TTC549 (cell line): ENCODE measurements around the gene FANCD2OS.
"Not testable (repeated sequence)": the region's sequence is repeated elsewhere in the genome, so short reads cannot be mapped to it uniquely, and the experiment has no call there.

Experiments
- FAIRE-seq: peaks from 2 replicates; lab custom pipeline; 2012; peaks lifted over from hg19 to GRCh38; lab: Jason Lieb, UNC

FANCD2OS gene

GRCh38 chr3:10091387-10091786, 16.7 kb downstream of the FANCD2OS start:
- FAIRE-seq, result not testable (repeated sequence)

GRCh38 chr3:10090774-10091173, 17.3 kb downstream of the FANCD2OS start:
- not testable (repeated sequence) for FAIRE-seq

- FAIRE-seq, result no peak
These were observed 17.9 kb downstream of the FANCD2OS start for GRCh38 chr3:10090179-10090578.

GRCh38 chr3:10088256-10088655, 19.8 kb downstream of the FANCD2OS start:
- FAIRE-seq, result no peak

GRCh38 chr3:10085738-10086137, 22.3 kb downstream of the FANCD2OS start:
- no peak for FAIRE-seq

- FAIRE-seq, result no peak
These were observed 26.2 kb downstream of the FANCD2OS start for GRCh38 chr3:10081871-10082270.

GRCh38 chr3:10074666-10075065, 33.4 kb downstream of the FANCD2OS start:
- FAIRE-seq, result no peak

- FAIRE-seq, result not testable (repeated sequence)
These were observed 38.0 kb downstream of the FANCD2OS start for GRCh38 chr3:10070077-10070476.

- no peak for FAIRE-seq
These were observed 53.0 kb downstream of the FANCD2OS start for GRCh38 chr3:10055097-10055496.
